Omental fat pad (tissue), 4 donors: ENCODE results near the gene TRABD2B. TPM values are rescaled to one million over a fixed set of nuclear protein-coding genes. Genes with fewer than 3 reads are reported as not detected.

ENCODE experiments used
- ATAC-seq: fragments of 150-250 bp; one replicate; pipeline ENCODE4 v1.9.1; 2016; ENCODE audit warnings: mild to moderate bottlenecking, moderate library complexity; ENCODE audit not compliant: low FRiP score
- DNase-seq: peaks from one replicate; pipeline ENCODE4 v3.0.0-alpha.2; 2019; ENCODE audit warnings: low spot score
- CTCF ChIP-seq, 3 donors: fragments of 450-650 bp; IDR thresholded peaks; one replicate each; pipeline ENCODE4 v1.5.1; 2016 to 2017; ENCODE audit warnings: antibody characterized with exemption in 3 of 3, mild to moderate bottlenecking in 3 of 3, moderate library complexity in 2 of 3
- total RNA-seq, 4 donors: library from RNA; depleted of rRNA; stranded (reverse); fragments of >200 nt; gene quantifications; one replicate each; pipeline ENCODE4 v1.1.0, GENCODE V29; 2016

The TRABD2B gene
- total RNA-seq, 4 donors from 2014 or later = 0.82 to 3.0 (median 1.8) TPM

DNA sequence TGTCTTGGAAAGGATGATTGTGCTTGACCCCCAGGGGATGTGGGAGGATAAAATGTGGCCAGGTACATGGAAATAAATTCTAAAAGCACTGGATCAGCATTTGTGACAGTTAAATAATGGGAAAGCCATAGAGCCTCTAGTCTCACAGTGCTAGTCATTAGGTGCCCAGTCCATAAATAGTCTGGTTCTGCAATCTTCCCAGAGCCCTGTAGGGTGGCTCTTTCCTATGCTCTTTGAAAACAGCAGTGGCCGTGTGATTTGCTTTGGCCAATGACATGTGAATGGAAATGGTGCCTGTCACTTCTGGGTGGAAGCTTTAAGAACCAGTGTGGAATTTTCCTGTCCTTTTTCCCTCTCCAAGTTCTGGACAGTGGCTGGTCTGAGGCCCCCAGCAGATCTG lies 113.2 kb downstream of the TRABD2B start:
- DNase-seq (no peak), ATAC-seq (no peak)
- no peak for TF ChIP-seq CTCF (IDR thresholded peaks at IDR 0.05)

- ATAC-seq (no peak), DNase-seq (no peak)
- no peak for TF ChIP-seq CTCF (IDR thresholded peaks at IDR 0.05)
These were observed 115.4 kb downstream of the TRABD2B start for GRCh38 chr1:47881505-47882442.

DNA sequence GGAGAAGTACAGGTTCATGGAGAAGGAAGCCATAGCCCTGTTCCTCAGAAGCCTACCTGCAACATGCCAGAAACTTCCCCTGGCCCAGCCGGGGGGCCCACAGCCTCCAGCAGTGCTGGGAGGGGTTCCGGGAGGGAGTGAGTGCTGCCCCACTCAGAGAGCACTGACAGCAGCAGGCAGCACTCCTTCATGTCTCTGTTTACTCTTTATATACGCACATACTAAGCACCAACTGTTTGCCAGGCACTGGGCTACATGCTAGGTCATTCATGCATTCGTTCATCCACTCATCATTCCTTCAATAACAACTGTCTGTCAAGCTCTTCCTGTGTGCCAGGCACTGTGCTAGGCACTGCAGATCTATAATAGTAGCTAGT lies 120.6 kb downstream of the TRABD2B start:
- TF ChIP-seq CTCF (IDR thresholded peaks at IDR 0.05) = no peak
- DNase-seq = no peak
- no peak for ATAC-seq

DNA sequence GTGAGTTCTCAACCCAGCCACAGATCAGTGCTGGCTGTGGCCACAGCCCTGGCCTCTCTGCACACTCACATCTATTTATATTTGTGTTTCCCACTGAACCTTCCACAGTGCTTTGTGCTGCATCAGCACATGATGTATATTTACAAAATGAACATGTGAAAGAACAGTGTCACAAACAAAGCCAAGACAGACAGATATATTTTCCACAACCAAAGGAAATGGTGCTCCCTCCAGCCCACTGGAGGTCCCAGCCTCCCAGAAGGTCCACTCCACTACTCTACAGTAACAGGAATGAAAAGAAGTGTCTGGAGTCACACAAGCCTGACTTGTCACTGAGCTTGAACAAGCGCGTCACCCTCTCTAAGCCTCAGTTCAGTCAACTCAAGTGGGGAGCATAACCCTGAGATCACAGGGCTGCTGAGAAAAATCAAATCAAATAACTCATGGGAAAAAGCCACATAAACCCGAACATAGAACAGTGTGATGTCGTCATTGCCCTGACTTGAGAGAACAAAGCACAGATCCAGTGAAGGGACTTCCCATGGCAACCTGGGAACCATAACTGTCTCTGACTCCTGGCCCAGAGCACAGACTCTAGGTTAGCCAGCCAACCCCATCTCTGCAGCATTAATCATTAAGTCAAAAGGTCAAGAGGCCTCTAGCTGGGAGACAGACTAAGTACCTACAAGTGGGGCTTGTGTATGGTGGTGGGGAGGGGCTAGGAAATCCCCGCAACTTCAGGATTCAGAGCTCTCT lies 121.2 kb downstream of the TRABD2B start:
- no peak for TF ChIP-seq CTCF (IDR thresholded peaks at IDR 0.05)
- DNase-seq (no peak), ATAC-seq (no peak)

GRCh38 chr1:47875036-47875435 lies 122.1 kb downstream of the TRABD2B start:
- no peak for ATAC-seq
- no peak for TF ChIP-seq CTCF (IDR thresholded peaks at IDR 0.05)
- DNase-seq = no peak

GRCh38 chr1:47873337-47873736 lies 123.8 kb downstream of the TRABD2B start:
- DNase-seq (no peak), ATAC-seq (no peak)
- no peak for TF ChIP-seq CTCF (IDR thresholded peaks at IDR 0.05)
